Activated CD4-positive, alpha-beta T cell treated with anti-CD3 and anti-CD28 coated beads, Interleukin-2, amount 10 ng/mL, durations not matched to agents 24 days and 14 days (primary cell): ENCODE data around the gene CERS1. TPM values are rescaled to one million over a fixed set of nuclear protein-coding genes. Genes with fewer than 3 reads are reported as not detected.

Source experiments
- DNase-seq: peaks from one replicate; pipeline ENCODE4 v3.0.0; 2022
- H3K27ac Mint-ChIP-seq: one replicate; pipeline ENCODE4 v1.8.0; 2022; ENCODE audit warnings: mild to moderate bottlenecking, mixed read lengths
- H3K27me3 Mint-ChIP-seq: one replicate; pipeline ENCODE4 v1.8.0; 2022; ENCODE audit warnings: mixed read lengths
- H3K36me3 Mint-ChIP-seq: one replicate; pipeline ENCODE4 v1.8.0; 2022; ENCODE audit warnings: low read depth, mild to moderate bottlenecking, mixed read lengths
- H3K4me1 Mint-ChIP-seq: one replicate; pipeline ENCODE4 v1.8.0; 2021; ENCODE audit warnings: mixed read lengths
- H3K4me3 Mint-ChIP-seq: one replicate; pipeline ENCODE4 v1.8.0; 2022; ENCODE audit warnings: mild to moderate bottlenecking, moderate library complexity, mixed read lengths
- H3K9me3 Mint-ChIP-seq: one replicate; pipeline ENCODE4 v1.8.0; 2021; ENCODE audit warnings: mixed read lengths
- intact Hi-C: fragments of 100-400 bp; cut with micrococcal nuclease; formaldehyde crosslinking; loops from one replicate; pipeline ENCODE4 v1.15.1; 2023
- total RNA-seq: library from RNA; stranded (reverse); gene quantifications from 2 replicates; pipeline ENCODE4 v1.2.3, GENCODE V29; 2022

CERS1 gene
- total RNA-seq, 1 donor from 2014 or later: 0.23 TPM

DNA sequence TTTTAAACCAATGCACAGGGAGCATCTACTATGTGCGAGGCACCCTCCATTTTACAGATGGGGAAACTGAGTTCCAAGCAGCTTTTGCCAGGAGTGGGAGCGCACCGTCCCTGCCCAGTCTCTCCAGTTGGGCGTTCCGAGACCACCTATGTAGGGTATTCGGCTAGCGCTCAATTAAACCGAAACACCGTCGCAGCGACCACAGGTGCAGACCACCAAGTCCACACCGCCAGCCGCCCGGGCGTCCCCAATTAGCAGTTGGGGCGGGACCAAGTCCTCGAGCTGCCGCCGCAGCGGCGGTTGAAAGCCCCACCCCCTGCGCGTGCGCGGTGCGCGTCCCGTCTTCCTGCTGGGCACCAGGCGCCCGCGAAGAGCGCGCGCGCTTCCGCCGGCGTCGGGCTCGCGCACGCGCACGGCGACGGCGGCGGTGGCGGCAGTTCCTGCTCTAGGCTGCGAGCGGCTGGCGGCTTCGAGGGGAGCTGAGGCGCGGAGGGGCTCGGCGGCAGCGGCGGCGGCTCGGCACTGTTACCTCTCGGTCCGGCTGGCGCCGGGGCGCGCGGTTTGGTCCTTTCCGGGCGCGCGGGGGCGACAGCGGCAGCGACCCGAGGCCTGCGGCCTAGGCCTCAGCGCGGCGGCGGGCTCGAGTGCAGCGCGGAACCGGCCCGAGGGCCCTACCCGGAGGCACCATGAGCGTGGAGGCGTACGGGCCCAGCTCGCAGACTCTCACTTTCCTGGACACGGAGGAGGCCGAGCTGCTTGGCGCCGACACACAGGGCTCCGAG lies 64.2 kb downstream of the CERS1 start, which contains the start of gene UPF1:
UPF1 (plus strand) TSS at position 436 of the 782 bp plus-strand sequence; CDS start at position 687, 251 bp downstream.
- H3K4me3 Mint-ChIP-seq: peak within 1 kb of the TSS; percentile 98
- H3K36me3 Mint-ChIP-seq: peaks cover 33% of the 10 kb centered on the region
- peak within 1 kb of the TSS; percentile 95 for H3K27ac Mint-ChIP-seq
- peaks cover 9% of the 10 kb centered on the region for H3K27me3 Mint-ChIP-seq
- H3K9me3 Mint-ChIP-seq: no peaks in the 10 kb centered on the region
- peak; percentile 99 for DNase-seq
- intact Hi-C loops: loop anchor here (1.0 to 5.0 kb wide), 2 partner anchors 88 to 201 kb away; partner anchors contain the start of genes ARMC6, COPE, DDX49 and SUGP2
- peaks cover 34% of the 10 kb centered on the region for H3K4me1 Mint-ChIP-seq

DNA sequence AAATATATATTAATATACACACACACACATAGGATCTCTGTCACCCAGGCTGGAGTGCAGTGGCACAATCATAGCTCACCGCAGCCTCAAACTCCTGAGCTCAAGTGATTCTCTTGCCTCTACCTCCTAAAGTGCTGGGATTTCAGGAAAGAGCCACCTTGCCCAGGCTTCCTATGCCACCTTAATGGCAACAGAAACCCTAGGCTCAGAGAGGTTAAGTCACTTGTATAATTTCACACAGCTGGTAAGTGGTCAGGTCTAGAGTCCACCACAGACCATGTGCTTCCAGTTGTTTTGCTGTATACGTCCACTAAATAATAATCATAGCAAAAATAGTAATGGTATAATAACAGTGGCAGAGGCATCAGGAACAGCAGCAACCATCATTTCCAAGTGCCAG lies 65.5 kb downstream of the CERS1 start:
- intact Hi-C loops: loop anchor here (5.0 kb wide), 1 partner anchor 202 kb away; the partner anchor contains the start of genes ARMC6 and SUGP2
- Mint-ChIP-seq H3K9me3 (peaks cover 4% of the 10 kb centered on the region), H3K36me3 (peaks cover 25% of the 10 kb centered on the region), H3K27me3 (peaks cover 15% of the 10 kb centered on the region), H3K4me3 (peak overlapping the region; percentile 81), H3K27ac (no peak overlapping the region), H3K4me1 (peaks cover 25% of the 10 kb centered on the region)
- DNase-seq: no peak

DNA sequence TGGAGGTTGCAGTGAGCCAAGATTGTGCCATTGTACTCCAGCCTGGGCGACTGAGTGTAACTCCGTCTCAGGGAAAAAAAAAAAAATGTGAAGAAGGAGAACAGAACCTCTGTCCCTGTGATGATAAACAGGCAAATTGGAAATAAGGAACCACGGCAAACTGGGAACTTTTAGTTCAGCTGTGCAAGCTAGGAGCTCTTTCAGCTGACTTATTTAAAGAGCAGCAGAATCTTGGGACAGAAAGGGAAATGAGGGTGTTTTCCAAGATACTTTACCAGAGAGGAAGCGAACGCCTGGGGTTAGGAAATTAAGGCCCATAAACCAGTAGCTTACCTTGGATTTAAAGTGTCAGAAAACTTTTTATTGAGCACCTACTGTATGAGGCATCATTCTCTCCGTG lies 67.2 kb downstream of the CERS1 start:
- peaks cover 10% of the 10 kb centered on the region for H3K36me3 Mint-ChIP-seq
- no peak for DNase-seq
- peaks cover 4% of the 10 kb centered on the region for H3K9me3 Mint-ChIP-seq
- H3K27ac Mint-ChIP-seq: no peak overlapping the region
- intact Hi-C loops: no loop called here
- no peak overlapping the region for H3K4me3 Mint-ChIP-seq
- peaks cover 19% of the 10 kb centered on the region for H3K27me3 Mint-ChIP-seq
- peaks cover 9% of the 10 kb centered on the region for H3K4me1 Mint-ChIP-seq

Other genes with a start within 250 kb of the CERS1 start
- 7.1 and 7.2 TPM in 2 replicates for gene CRTC1, start 212.5 kb downstream of the CERS1 start, total RNA-seq
- not detected in 2 replicates for gene COMP, start 104.9 kb downstream of the CERS1 start, total RNA-seq
- gene UPF1, start 64.2 kb downstream of the CERS1 start, total RNA-seq: 97.6 and 110 TPM in 2 replicates
- 206 and 231 TPM in 2 replicates for gene COPE, start 23.2 kb upstream of the CERS1 start, total RNA-seq
- 93.2 and 94.9 TPM in 2 replicates for gene DDX49, start 23.6 kb upstream of the CERS1 start, total RNA-seq
- 1.3 and 1.4 TPM in 2 replicates for gene HOMER3, start 45.1 kb upstream of the CERS1 start, total RNA-seq
- gene SUGP2, start 137.4 kb upstream of the CERS1 start, total RNA-seq: 114 and 128 TPM in 2 replicates
- 57.7 and 61.9 TPM in 2 replicates for gene ARMC6, start 137.4 kb upstream of the CERS1 start, total RNA-seq
- 8.0 and 8.1 TPM in 2 replicates for gene SLC25A42, start 167.8 kb upstream of the CERS1 start, total RNA-seq
- gene TMEM161A, start 242.3 kb upstream of the CERS1 start, total RNA-seq: 40.7 and 44.1 TPM in 2 replicates